ENCODE measurements around the gene MYPN.

MYPN gene

GRCh38 chr10:68138526-68138925, 29.2 kb downstream of the MYPN start:
- H3K4me3 ChIP-seq (ENCODE audit: low read depth, low read length): no peak overlapping the region
- H3K9me3 ChIP-seq (ENCODE audit: severe bottlenecking): no peaks in the 10 kb centered on the region
- TF ChIP-seq CTCF (IDR thresholded peaks at IDR 0.05; ENCODE audit: low read depth, low read length): no peak
- DNase-seq: no peak
- no peaks in the 10 kb centered on the region for H3K27me3 ChIP-seq (ENCODE audit: insufficient read depth, low read depth, severe bottlenecking)
- H3K27ac ChIP-seq: no peak overlapping the region
- no peaks in the 10 kb centered on the region for H3K36me3 ChIP-seq

GRCh38 chr10:68139448-68140272, 30.4 kb downstream of the MYPN start:
- DNase-seq: no peak
- H3K36me3 ChIP-seq: no peaks in the 10 kb centered on the region
- H3K9me3 ChIP-seq (ENCODE audit: severe bottlenecking): no peaks in the 10 kb centered on the region
- no peaks in the 10 kb centered on the region for H3K27me3 ChIP-seq (ENCODE audit: insufficient read depth, low read depth, severe bottlenecking)
- no peak overlapping the region for H3K27ac ChIP-seq
- TF ChIP-seq CTCF (IDR thresholded peaks at IDR 0.05; ENCODE audit: low read depth, low read length): no peak
- no peak overlapping the region for H3K4me3 ChIP-seq (ENCODE audit: low read depth, low read length)

- Histone ChIP-seq H3K4me3 (ENCODE audit: low read depth, low read length) (no peak overlapping the region), H3K27me3 (ENCODE audit: insufficient read depth, low read depth, severe bottlenecking) (no peaks in the 10 kb centered on the region), H3K9me3 (ENCODE audit: severe bottlenecking) (no peaks in the 10 kb centered on the region), H3K36me3 (no peaks in the 10 kb centered on the region), H3K27ac (no peak overlapping the region)
- TF ChIP-seq CTCF (IDR thresholded peaks at IDR 0.05; ENCODE audit: low read depth, low read length): no peak
- DNase-seq: no peak
Measured at GRCh38 chr10:68142761-68143160, 33.5 kb downstream of the MYPN start.

- H3K4me3 ChIP-seq (ENCODE audit: low read depth, low read length): no peak overlapping the region
- H3K27ac ChIP-seq: no peak overlapping the region
- H3K9me3 ChIP-seq (ENCODE audit: severe bottlenecking): no peaks in the 10 kb centered on the region
- no peak for DNase-seq
- H3K36me3 ChIP-seq: no peaks in the 10 kb centered on the region
- TF ChIP-seq CTCF (IDR thresholded peaks at IDR 0.05; ENCODE audit: low read depth, low read length): no peak
- H3K27me3 ChIP-seq (ENCODE audit: insufficient read depth, low read depth, severe bottlenecking): no peaks in the 10 kb centered on the region
Measured at GRCh38 chr10:68144709-68145108, 35.4 kb downstream of the MYPN start.

- H3K9me3 ChIP-seq (ENCODE audit: severe bottlenecking): no peaks in the 10 kb centered on the region
- no peak for DNase-seq
- TF ChIP-seq CTCF (IDR thresholded peaks at IDR 0.05; ENCODE audit: low read depth, low read length): no peak
- H3K36me3 ChIP-seq: no peaks in the 10 kb centered on the region
- no peak overlapping the region for H3K4me3 ChIP-seq (ENCODE audit: low read depth, low read length)
- no peaks in the 10 kb centered on the region for H3K27me3 ChIP-seq (ENCODE audit: insufficient read depth, low read depth, severe bottlenecking)
- H3K27ac ChIP-seq: no peak overlapping the region
Measured at GRCh38 chr10:68145705-68146104, 36.4 kb downstream of the MYPN start.

- Histone ChIP-seq H3K9me3 (ENCODE audit: severe bottlenecking) (no peaks in the 10 kb centered on the region), H3K27me3 (ENCODE audit: insufficient read depth, low read depth, severe bottlenecking) (no peaks in the 10 kb centered on the region), H3K4me3 (ENCODE audit: low read depth, low read length) (no peak overlapping the region), H3K27ac (no peak overlapping the region), H3K36me3 (no peaks in the 10 kb centered on the region)
- no peak for TF ChIP-seq CTCF (IDR thresholded peaks at IDR 0.05; ENCODE audit: low read depth, low read length)
- no peak for DNase-seq
Measured at GRCh38 chr10:68146133-68146532, 36.8 kb downstream of the MYPN start.
